Tibial nerve (tissue), 4 donors: ENCODE measurements around the gene IRX3. TPM values are rescaled to one million over a fixed set of nuclear protein-coding genes. Genes with fewer than 3 reads are reported as not detected.

Source experiments
- DNase-seq, 2 donors: peaks; one replicate each; pipeline ENCODE4 v3.0.0-alpha.2; 2019; ENCODE audit warnings: low spot score in 2 of 2
- H3K27ac ChIP-seq, 4 donors: fragments of 200-600 bp; sonication (generic) in 3 of 4; one replicate each; pipeline ENCODE4 v1.5.1; 2017 to 2019; ENCODE audit warnings: mild to moderate bottlenecking in 1 of 4
- H3K27me3 ChIP-seq, 2 donors: fragments of 200-600 bp; sonication (generic) in 1 of 2; one replicate each; pipeline versions ENCODE4 v1.5.1 to v1.6.0; 2017 to 2019
- H3K36me3 ChIP-seq, 3 donors: fragments of 200-600 bp; sonication (generic); one replicate each; pipeline ENCODE4 v1.5.1; 2018 to 2019
- H3K4me1 ChIP-seq, 4 donors: fragments of 200-600 bp; sonication (generic) in 3 of 4; one replicate each; pipeline ENCODE4 v1.5.1; 2017 to 2019
- H3K4me3 ChIP-seq, 4 donors: fragments of 200-600 bp; sonication (generic) in 3 of 4; one replicate each; pipeline ENCODE4 v1.5.1; 2017 to 2019; ENCODE audit warnings: mild to moderate bottlenecking in 1 of 4, moderate library complexity in 1 of 4
- H3K9me3 ChIP-seq, 4 donors: fragments of 200-600 bp; sonication (generic) in 3 of 4; one replicate each; pipeline ENCODE4 v1.5.1; 2017 to 2019
- CTCF ChIP-seq, 5 experiments: fragments of 200-600 bp in 3 of 5; fragments of 450-650 bp in 2 of 5; sonication (generic) in 3 of 5; IDR thresholded peaks; one replicate each; pipeline ENCODE4 v1.5.1; 2016 to 2019; ENCODE audit warnings: antibody characterized with exemption in 5 of 5, mild to moderate bottlenecking in 3 of 5, moderate library complexity in 2 of 5
- EP300 ChIP-seq, 2 donors: sonication (generic); formaldehyde crosslinking; IDR thresholded peaks; one replicate each; pipeline ENCODE4 v1.6.1; 2017; ENCODE audit warnings: antibody characterized with exemption in 2 of 2, mild to moderate bottlenecking in 1 of 2
- POLR2A ChIP-seq, 2 donors: fragments of 450-650 bp; IDR thresholded peaks; one replicate each; pipeline ENCODE4 v1.6.1; 2017; ENCODE audit warnings: antibody characterized with exemption in 2 of 2, mild to moderate bottlenecking in 2 of 2, moderate library complexity in 2 of 2
- WGBS, 2 donors: methylation state at CpG; one replicate each; pipeline ENCODE4 v1.1.5; 2018; 5-methylcytosine and 5-hydroxymethylcytosine counted together
- total RNA-seq, 4 donors: library from RNA; depleted of rRNA; stranded (reverse); fragments of >200 nt; gene quantifications; one replicate each; pipeline ENCODE4 v1.1.0, GENCODE V29; 2016

The IRX3 gene
- total RNA-seq, 4 donors from 2014 or later: 1.3 to 10.5 (median 2.0) TPM

DNA sequence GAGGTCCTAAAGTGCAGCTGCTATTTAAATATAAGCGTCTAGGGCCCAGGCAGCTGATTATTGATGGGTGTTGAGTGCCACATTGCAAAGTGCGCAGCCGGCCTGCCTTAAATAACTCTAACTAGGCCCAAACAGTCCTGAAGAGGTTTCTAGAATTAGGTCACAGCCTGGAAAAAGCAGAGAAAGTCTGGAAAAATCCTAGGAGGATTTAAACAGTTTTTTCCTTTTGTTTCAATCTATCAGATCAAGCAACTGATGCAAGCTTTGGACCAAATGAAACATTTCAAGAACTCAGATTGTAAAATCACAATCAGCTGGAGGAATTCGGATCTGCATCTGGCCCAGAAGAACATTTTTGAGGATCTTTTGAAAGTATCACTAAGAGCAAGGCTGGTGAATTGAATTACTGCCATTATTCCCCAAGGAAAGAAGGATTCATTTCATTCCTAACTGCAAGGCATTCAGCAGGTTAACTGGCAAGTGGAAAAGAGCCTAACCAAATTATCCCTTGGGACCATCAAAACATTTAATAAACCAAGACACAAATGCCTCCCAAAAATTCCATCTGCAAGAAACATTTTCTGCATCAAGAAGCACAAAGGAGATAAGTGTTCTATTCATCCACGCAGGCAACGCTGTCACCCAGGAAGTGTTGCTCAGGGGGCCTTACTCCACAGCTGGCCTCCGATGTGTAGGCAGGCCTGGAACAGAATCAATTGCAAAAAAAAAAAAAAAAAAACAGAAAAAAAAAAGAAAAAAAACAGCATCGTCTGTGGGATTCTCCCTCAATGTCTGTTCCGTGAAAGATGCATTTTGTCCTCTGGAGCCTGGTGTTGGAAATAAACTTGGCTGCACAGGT, 46.1 kb downstream of the IRX3 start:
- Histone ChIP-seq H3K4me3 (no peak overlapping the region), H3K9me3 (no peaks in the 10 kb centered on the region), H3K4me1 (peaks cover 0 to 22% (median 0%) of the 10 kb centered on the region in 4 donors), H3K27ac (peak overlapping the region in 2 of 4 donors; percentile 23 to 29), H3K36me3 (no peaks in the 10 kb centered on the region), H3K27me3 (no peaks in the 10 kb centered on the region)
- 34 to 36% methylated on average over 9 of the region's 9 CpGs for WGBS, 2 donors
- DNase-seq: no peak
- TF ChIP-seq POLR2A (IDR thresholded peaks at IDR 0.05) (no peak), EP300 (IDR thresholded peaks at IDR 0.05) (no peak), CTCF (IDR thresholded peaks at IDR 0.05) (no peak)

GRCh38 chr16:54239456-54239855, 47.1 kb downstream of the IRX3 start:
- DNase-seq: peak; percentile 26 to 30
- H3K36me3 ChIP-seq: no peaks in the 10 kb centered on the region
- H3K27me3 ChIP-seq: no peaks in the 10 kb centered on the region
- no peak for TF ChIP-seq EP300 (IDR thresholded peaks at IDR 0.05)
- TF ChIP-seq CTCF (IDR thresholded peaks at IDR 0.05): no peak
- TF ChIP-seq POLR2A (IDR thresholded peaks at IDR 0.05): no peak
- 44 to 51% methylated on average over 8 of the region's 8 CpGs for WGBS, 2 donors
- H3K4me1 ChIP-seq: peaks cover 0 to 22% (median 0%) of the 10 kb centered on the region in 4 donors
- H3K9me3 ChIP-seq: no peaks in the 10 kb centered on the region
- H3K27ac ChIP-seq: no peak overlapping the region
- no peak overlapping the region for H3K4me3 ChIP-seq

- WGBS, 2 donors: 58 to 78% methylated on average over 2 of the region's 2 CpGs
- no peak for DNase-seq
- TF ChIP-seq CTCF (IDR thresholded peaks at IDR 0.05) (no peak), EP300 (IDR thresholded peaks at IDR 0.05) (no peak), POLR2A (IDR thresholded peaks at IDR 0.05) (no peak)
- peaks cover 0 to 22% (median 0%) of the 10 kb centered on the region in 4 donors for H3K4me1 ChIP-seq
- no peaks in the 10 kb centered on the region for H3K27me3 ChIP-seq
- H3K9me3 ChIP-seq: no peaks in the 10 kb centered on the region
- no peak overlapping the region for H3K27ac ChIP-seq
- no peak overlapping the region for H3K4me3 ChIP-seq
- no peaks in the 10 kb centered on the region for H3K36me3 ChIP-seq
These were observed 49.8 kb downstream of the IRX3 start for GRCh38 chr16:54236773-54237172.

- WGBS, 2 donors: 67 to 73% methylated on average over 4 of the region's 4 CpGs
- TF ChIP-seq EP300 (IDR thresholded peaks at IDR 0.05) (no peak), POLR2A (IDR thresholded peaks at IDR 0.05) (no peak), CTCF (IDR thresholded peaks at IDR 0.05) (no peak)
- no peak for DNase-seq
- no peak overlapping the region for H3K27ac ChIP-seq
- H3K27me3 ChIP-seq: no peaks in the 10 kb centered on the region
- H3K9me3 ChIP-seq: peaks cover 0 to 3% (median 0%) of the 10 kb centered on the region in 4 donors
- H3K4me3 ChIP-seq: no peak overlapping the region
- no peaks in the 10 kb centered on the region for H3K36me3 ChIP-seq
- H3K4me1 ChIP-seq: no peaks in the 10 kb centered on the region
These were observed 53.0 kb downstream of the IRX3 start for GRCh38 chr16:54233615-54234014.
